K562 (cell line): ENCODE results near the gene MAST3. TPM values are rescaled to one million over a fixed set of nuclear protein-coding genes. Genes with fewer than 3 reads are reported as not detected.

Experiments used
- ATAC-seq: fragments of 200-7000 bp; cut with Tn5 transposase; 3 replicates; pipeline ENCODE4 v1.9.1; 2020; ENCODE audit warnings: moderate library complexity
- BruUV-seq: library from RNA; stranded (reverse); fragments of 400-500 nt; replicated peaks from 2 replicates; lab custom pipeline; 2021; lab: Mats Ljungman, UMichigan
- CTCF ChIA-PET: fragments of 300-600 bp; formaldehyde crosslinking; extraction: SDS; loops from one replicate; lab custom pipeline; 2021; ENCODE audit warnings: low intra/inter-chr PET ratio; lab: Yijun Ruan, JAX
- POLR2A ChIA-PET: fragments of 300-600, 350-650 bp; sonication (Branson Sonifier 250); formaldehyde crosslinking; extraction: SDS; loops from one replicate; lab custom pipeline; 2021; ENCODE audit warnings: antibody characterized with exemption, inconsistent platforms; lab: Yijun Ruan, JAX
- DNase-seq, 4 experiments: peaks; one replicate each; pipeline versions ENCODE4 v3.0.0 to v3.0.0-alpha.2; 2011 to 2018; ENCODE audit warnings: low spot score in 3 of 4, mixed read lengths in 3 of 4; ENCODE audit errors: extremely low read depth in 1 of 4
- FAIRE-seq: peaks from 2 replicates; lab custom pipeline; 2011; peaks lifted over from hg19 to GRCh38; lab: Jason Lieb, UNC
- H2AFZ ChIP-seq: 2 replicates; pipeline ENCODE4 v1.6.0; 2011; ENCODE audit warnings: low read depth, low read length, control low read depth, inconsistent platforms
- H3K27ac ChIP-seq: fragments of 200-600 bp; 3 replicates; pipeline ENCODE4 v1.8.0; 2011; ENCODE audit warnings: low read depth, mild to moderate bottlenecking, control low read depth, inconsistent platforms, low read length, moderate library complexity, mixed read lengths; ENCODE audit errors: extremely low read depth
- H3K27me3 ChIP-seq, 2 experiments: fragments of 300-600 bp in 1 of 2; 2 replicates in 1 of 2; 3 replicates in 1 of 2; pipeline versions ENCODE4 v1.6.0 to v1.8.0; 2011; ENCODE audit warnings: inconsistent platforms in 2 of 2, low read length in 2 of 2, mild to moderate bottlenecking in 1 of 2, mixed read lengths in 1 of 2, moderate library complexity in 1 of 2; ENCODE audit not compliant: control insufficient read depth in 2 of 2, insufficient read depth in 2 of 2
- H3K36me3 ChIP-seq: fragments of 300-600 bp; 3 replicates; pipeline ENCODE4 v1.8.0; 2011; ENCODE audit warnings: mild to moderate bottlenecking, low read length, inconsistent platforms; ENCODE audit not compliant: control insufficient read depth, insufficient read depth
- H3K4me1 ChIP-seq, 2 experiments: fragments of 200-600 bp in 1 of 2; replicated peaks in 1 of 2; 2 replicates in 1 of 2; 3 replicates in 1 of 2; pipeline versions ENCODE4 v1.5.1 to v1.8.0; 2011; ENCODE audit warnings: inconsistent platforms in 2 of 2, low read length in 2 of 2, mild to moderate bottlenecking in 1 of 2, mixed read lengths in 1 of 2, moderate library complexity in 1 of 2; ENCODE audit not compliant: control insufficient read depth in 2 of 2, insufficient read depth in 2 of 2
- H3K4me2 ChIP-seq: 2 replicates; pipeline ENCODE4 v1.6.1; 2011; ENCODE audit warnings: low read length, control low read depth, inconsistent platforms, mixed read lengths; ENCODE audit not compliant: insufficient read depth
- H3K4me3 ChIP-seq: fragments of 200-600 bp; sonication (generic), shearing (Covaris generic); 2 replicates; pipeline ENCODE4 v1.5.1; 2016; ENCODE audit warnings: control low read depth, inconsistent platforms
- H3K79me2 ChIP-seq: fragments of 200-600 bp; 3 replicates; pipeline ENCODE4 v1.8.0; 2011; ENCODE audit warnings: low read length, inconsistent platforms; ENCODE audit not compliant: control insufficient read depth, insufficient read depth
- H3K9ac ChIP-seq, 2 experiments: 2 replicates each; pipeline versions ENCODE4 v1.6.0 to v1.6.1; 2011; ENCODE audit warnings: low read depth in 2 of 2, low read length in 2 of 2, control low read depth in 1 of 2, inconsistent platforms in 1 of 2, mild to moderate bottlenecking in 1 of 2, mixed read lengths in 1 of 2; ENCODE audit not compliant: insufficient read depth in 1 of 2
- H3K9me1 ChIP-seq: one replicate; pipeline ENCODE4 v1.6.0; 2011; ENCODE audit warnings: inconsistent platforms, mild to moderate bottlenecking, low read length, moderate library complexity; ENCODE audit not compliant: control insufficient read depth, insufficient read depth
- H3K9me3 ChIP-seq: replicated peaks from 2 replicates; pipeline ENCODE4 v1.5.1; 2011; ENCODE audit warnings: low read depth, low read length, inconsistent platforms; ENCODE audit not compliant: control insufficient read depth, insufficient read depth
- H4K20me1 ChIP-seq: replicated peaks from 2 replicates; pipeline ENCODE4 v1.6.1; 2011; ENCODE audit warnings: low read length, inconsistent platforms, mixed read lengths; ENCODE audit not compliant: control insufficient read depth, insufficient read depth
- POLR2G ChIP-seq: fragments of 200-400 bp; formaldehyde crosslinking; IDR thresholded peaks from 2 replicates; pipeline ENCODE4 v1.6.1; 2017; ENCODE audit warnings: low read depth, mild to moderate bottlenecking, antibody characterized with exemption, low read length, moderate library complexity
- PYGO2 ChIP-seq: fragments of 450-650 bp; IDR thresholded peaks from 2 replicates; pipeline ENCODE4 v1.6.1; 2016; ENCODE audit warnings: mild to moderate bottlenecking, missing genetic modification characterization, moderate library complexity, missing compliant biosample characterization
- WGBS: fragments of 100-300 bp; shearing (Covaris generic); methylation state at CpG from one replicate; pipeline ENCODE4 v1.1.6; 2016; ENCODE audit warnings: low coverage, mixed read lengths; ENCODE audit not compliant: insufficient coverage; ENCODE audit errors: missing lambda C conversion rate; 5-methylcytosine and 5-hydroxymethylcytosine counted together
- in situ Hi-C: fragments of 300-500 bp; cut with MboI; formaldehyde crosslinking; loops from 4 replicates; pipeline ENCODE4 v1.15.0; 2018; ENCODE audit warnings: inconsistent platforms, mixed read lengths
- intact Hi-C: fragments of 100-400 bp; cut with micrococcal nuclease; formaldehyde crosslinking; loops from 2 replicates; pipeline ENCODE4 v1.14.2; 2022
- polyA plus RNA-seq, 8 experiments: library from polyadenylated mRNA; depleted of rRNA in 4 of 8; stranded (reverse) in 5 of 8; unstranded in 3 of 8; fragments of >200 nt; fragmentation: Nextera tagmentation in 2 of 8; fragmentation: Illumina TruSeq in 1 of 8; extraction: Ambion mirVana in 2 of 8; extraction: Trizol in 1 of 8; gene quantifications; 2 replicates each; pipeline versions ENCODE4 v1.2.1 to v1.2.3, GENCODE V29; 2011 to 2014; ENCODE audit warnings: inconsistent platforms in 1 of 8, missing spikeins in 1 of 8
- total RNA-seq, 7 experiments: library from RNA; depleted of rRNA in 6 of 7; stranded (reverse); fragments of >200 nt in 6 of 7; fragmentation: Illumina TruSeq in 2 of 7; extraction: Trizol in 2 of 7; gene quantifications; 2 replicates each; pipeline versions ENCODE4 v1.2.1 to v1.2.3, GENCODE V29; 2011 to 2021; ENCODE audit warnings: low replicate concordance in 1 of 7
- TF ChIP-seq, protein P1 (sequence below): fragments of 450-650 bp; IDR thresholded peaks from 2 replicates; pipeline ENCODE4 v1.7.1; 2018; ENCODE audit warnings: mild to moderate bottlenecking, low read depth; ENCODE audit not compliant: partially characterized antibody

MAST3 gene
- total and polyA plus RNA-seq, 9 of the 15 experiments (the other 6 are each of a cell fraction or from before 2014, with no cell fraction given): 0.94 to 9.9 (median 2.4) TPM

- ChIA-PET POLR2A (interaction anchor here (0.6 to 1.0 kb wide), 4 partner anchors 15 to 590 kb away, joined by 3 to 4 read pairs (median 4); no protein-coding TSS in a partner anchor), CTCF (no interaction called here)
- no peak for DNase-seq
These were observed 73.2 kb downstream of the MAST3 start for GRCh38 chr19:18170714-18171255.

More at GRCh38 chr19:18170714-18171255, 73.2 kb downstream of the MAST3 start:
- in situ Hi-C loops: no loop called here
- FAIRE-seq (no peak), ATAC-seq (no peak)
- H3K27me3 ChIP-seq: no peaks in the 10 kb centered on the region
- peaks cover 15% of the 10 kb centered on the region for H3K79me2 ChIP-seq
- peaks cover 14 to 35% of the 10 kb centered on the region in 2 experiments for H3K4me1 ChIP-seq
- TF ChIP-seq PYGO2 (tag) (no peak), POLR2G (0 out of 2 replicates have a peak, but pooled peaks have one; percentile 12)
- TF ChIP-seq, protein P1, sequence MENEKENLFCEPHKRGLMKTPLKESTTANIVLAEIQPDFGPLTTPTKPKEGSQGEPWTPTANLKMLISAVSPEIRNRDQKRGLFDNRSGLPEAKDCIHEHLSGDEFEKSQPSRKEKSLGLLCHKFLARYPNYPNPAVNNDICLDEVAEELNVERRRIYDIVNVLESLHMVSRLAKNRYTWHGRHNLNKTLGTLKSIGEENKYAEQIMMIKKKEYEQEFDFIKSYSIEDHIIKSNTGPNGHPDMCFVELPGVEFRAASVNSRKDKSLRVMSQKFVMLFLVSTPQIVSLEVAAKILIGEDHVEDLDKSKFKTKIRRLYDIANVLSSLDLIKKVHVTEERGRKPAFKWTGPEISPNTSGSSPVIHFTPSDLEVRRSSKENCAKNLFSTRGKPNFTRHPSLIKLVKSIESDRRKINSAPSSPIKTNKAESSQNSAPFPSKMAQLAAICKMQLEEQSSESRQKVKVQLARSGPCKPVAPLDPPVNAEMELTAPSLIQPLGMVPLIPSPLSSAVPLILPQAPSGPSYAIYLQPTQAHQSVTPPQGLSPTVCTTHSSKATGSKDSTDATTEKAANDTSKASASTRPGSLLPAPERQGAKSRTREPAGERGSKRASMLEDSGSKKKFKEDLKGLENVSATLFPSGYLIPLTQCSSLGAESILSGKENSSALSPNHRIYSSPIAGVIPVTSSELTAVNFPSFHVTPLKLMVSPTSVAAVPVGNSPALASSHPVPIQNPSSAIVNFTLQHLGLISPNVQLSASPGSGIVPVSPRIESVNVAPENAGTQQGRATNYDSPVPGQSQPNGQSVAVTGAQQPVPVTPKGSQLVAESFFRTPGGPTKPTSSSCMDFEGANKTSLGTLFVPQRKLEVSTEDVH: no peak
- no peak overlapping the region for H3K4me3 ChIP-seq
- 0 out of 2 replicates have a peak, but pooled peaks cover 4% of the 10 kb centered on the region for H4K20me1 ChIP-seq
- H3K9me3 ChIP-seq: no peaks in the 10 kb centered on the region
- intact Hi-C loops: no loop called here
- peak overlapping the region in 1 of 2 experiments; percentile 65; a peak in 1 of 4 replicates for H3K9ac ChIP-seq
- no TSS peak for BruUV-seq
- H3K36me3 ChIP-seq: peaks cover 52% of the 10 kb centered on the region; the same call in 2 of the 3 replicates
- H3K27ac ChIP-seq: no peak overlapping the region
- H2AFZ ChIP-seq: no peak overlapping the region
- no peak overlapping the region for H3K4me2 ChIP-seq
- WGBS: 83% methylated on average over 16 of the region's 16 CpGs
- H3K9me1 ChIP-seq: no peaks in the 10 kb centered on the region
